ENCODE data around the gene NPTX2. TPM values are rescaled to one million over a fixed set of nuclear protein-coding genes. Genes with fewer than 3 reads are reported as not detected.

NPTX2 gene
- total and polyA plus RNA-seq, 4 donors: 0.41 to 2.3 (median 0.63) TPM

- Histone ChIP-seq H3K36me3 (ENCODE audit: control insufficient read depth in 4 of 4, insufficient read depth in 4 of 4, low read length in 4 of 4) (no peaks in the 10 kb centered on the region), H3K4me3 (no peak overlapping the region), H3K4me1 (ENCODE audit: control insufficient read depth in 5 of 5, insufficient read depth in 5 of 5, low read length in 5 of 5) (peaks cover 0 to 3% (median 0%) of the 10 kb centered on the region in 5 donors), H3K9ac (ENCODE audit: insufficient read depth in 1 of 2, low read length in 2 of 2) (no peak overlapping the region), H3K27ac (ENCODE audit: low read depth in 1 of 2, low read length in 1 of 2) (no peak overlapping the region), H3K27me3 (ENCODE audit: control insufficient read depth in 3 of 3, insufficient read depth in 3 of 3, low read length in 2 of 3) (peaks cover 0 to 42% (median 23%) of the 10 kb centered on the region in 3 donors), H3K9me3 (ENCODE audit: control insufficient read depth in 4 of 4, insufficient read depth in 3 of 4, low read length in 3 of 4) (peaks cover 0 to 8% (median 0%) of the 10 kb centered on the region in 4 donors)
- 83 to 89% methylated on average over 9 of the region's 9 CpGs for WGBS, 2 donors
- ATAC-seq (ENCODE audit: insufficient read depth, low FRiP score) (no peak), DNase-seq (no peak)
- TF ChIP-seq CTCF (IDR thresholded peaks at IDR 0.05; ENCODE audit: control extremely low read depth, extremely low read depth): no peak
Observed at GRCh38 chr7:98622926-98623325, 5.8 kb downstream of the NPTX2 start.

GRCh38 chr7:98624846-98625420 lies 7.8 kb downstream of the NPTX2 start:
- peaks cover 0 to 31% (median 8%) of the 10 kb centered on the region in 3 donors for H3K27me3 ChIP-seq (ENCODE audit: control insufficient read depth in 3 of 3, insufficient read depth in 3 of 3, low read length in 2 of 3)

GRCh38 chr7:98626460-98627412 lies 9.7 kb downstream of the NPTX2 start:
- TF ChIP-seq CTCF (IDR thresholded peaks at IDR 0.05; ENCODE audit: control extremely low read depth, extremely low read depth): no peak
- Histone ChIP-seq H3K36me3 (ENCODE audit: control insufficient read depth in 4 of 4, insufficient read depth in 4 of 4, low read length in 4 of 4) (no peaks in the 10 kb centered on the region), H3K4me3 (no peak overlapping the region), H3K9ac (ENCODE audit: insufficient read depth in 1 of 2, low read length in 2 of 2) (no peak overlapping the region), H3K27me3 (ENCODE audit: control insufficient read depth in 3 of 3, insufficient read depth in 3 of 3, low read length in 2 of 3) (peaks cover 0 to 14% (median 0%) of the 10 kb centered on the region in 3 donors), H3K4me1 (ENCODE audit: control insufficient read depth in 5 of 5, insufficient read depth in 5 of 5, low read length in 5 of 5) (no peaks in the 10 kb centered on the region), H3K9me3 (ENCODE audit: control insufficient read depth in 4 of 4, insufficient read depth in 3 of 4, low read length in 3 of 4) (peaks cover 0 to 14% (median 0%) of the 10 kb centered on the region in 4 donors), H3K27ac (ENCODE audit: low read depth in 1 of 2, low read length in 1 of 2) (no peak overlapping the region)
- 54 to 65% methylated on average over 35 of the region's 35 CpGs for WGBS, 2 donors
- peak; percentile 4 to 42 (median 12) for DNase-seq
- ATAC-seq (ENCODE audit: insufficient read depth, low FRiP score): no peak

More at GRCh38 chr7:98624846-98625420, 7.8 kb downstream of the NPTX2 start:
- DNase-seq (no peak), ATAC-seq (ENCODE audit: insufficient read depth, low FRiP score) (no peak)
- WGBS, 2 donors: 91 to 95% methylated on average over 28 of the region's 28 CpGs
- H3K4me1 ChIP-seq (ENCODE audit: control insufficient read depth in 5 of 5, insufficient read depth in 5 of 5, low read length in 5 of 5): no peaks in the 10 kb centered on the region
- peaks cover 0 to 11% (median 0%) of the 10 kb centered on the region in 4 donors for H3K9me3 ChIP-seq (ENCODE audit: control insufficient read depth in 4 of 4, insufficient read depth in 3 of 4, low read length in 3 of 4)
- no peaks in the 10 kb centered on the region for H3K36me3 ChIP-seq (ENCODE audit: control insufficient read depth in 4 of 4, insufficient read depth in 4 of 4, low read length in 4 of 4)
- no peak overlapping the region for H3K4me3 ChIP-seq
- no peak overlapping the region for H3K9ac ChIP-seq (ENCODE audit: insufficient read depth in 1 of 2, low read length in 2 of 2)
- no peak overlapping the region for H3K27ac ChIP-seq (ENCODE audit: low read depth in 1 of 2, low read length in 1 of 2)
- TF ChIP-seq CTCF (IDR thresholded peaks at IDR 0.05; ENCODE audit: control extremely low read depth, extremely low read depth): no peak
